ENCODE measurements around the gene MMD.

Gene MMD

DNA sequence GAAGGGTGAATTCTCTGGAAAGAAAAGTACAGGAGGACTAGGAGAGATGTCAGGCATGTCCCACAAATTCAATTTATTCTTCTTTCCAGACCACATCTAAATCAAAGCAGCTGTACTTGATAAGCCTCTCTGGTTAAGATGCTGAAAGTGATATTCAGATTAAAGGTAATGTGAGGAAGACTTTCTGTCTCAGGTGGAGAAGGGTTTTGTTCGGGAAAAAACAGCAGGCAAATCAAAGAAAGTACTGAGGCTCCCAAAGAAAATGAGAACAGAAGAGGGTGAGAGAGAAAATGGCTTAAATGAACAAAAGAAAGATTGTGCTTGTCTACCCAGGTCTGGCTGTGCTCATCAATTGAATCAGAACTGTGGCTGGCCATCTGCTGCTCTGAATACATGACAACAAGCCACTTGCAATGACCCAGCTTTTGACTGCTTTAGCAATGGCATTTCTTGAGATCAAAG lies 55.6 kb downstream of the MMD start:
- Histone ChIP-seq H4K20me1 (ENCODE audit: low read depth, low read length) (no peaks in the 10 kb centered on the region), H3K4me2 (ENCODE audit: low read depth, low read length, poor library complexity, severe bottlenecking) (no peak overlapping the region), H3K4me3 (ENCODE audit: insufficient read depth, low read length, poor library complexity, severe bottlenecking) (no peak overlapping the region), H3K9me2 (replicated peaks; ENCODE audit: insufficient read depth, low read length) (no peaks in the 10 kb centered on the region), H2AFZ (ENCODE audit: low read depth, low read length, severe bottlenecking) (no peak overlapping the region), H3K9ac (ENCODE audit: low read length) (no peak overlapping the region), H3K79me2 (ENCODE audit: insufficient read depth, low read length) (no peaks in the 10 kb centered on the region), H3F3A (ENCODE audit: insufficient read depth) (no peaks in the 10 kb centered on the region), H3K27ac (ENCODE audit: low read depth, low read length) (no peak overlapping the region), H3K27me3 (ENCODE audit: low read length) (no peaks in the 10 kb centered on the region), H3K36me3 (ENCODE audit: low read length) (no peaks in the 10 kb centered on the region), H3K9me3 (ENCODE audit: insufficient read depth, low read length) (no peaks in the 10 kb centered on the region)
- no peak for TF ChIP-seq EZH2phosphoT487 (conservative IDR thresholded peaks at IDR 0.05; ENCODE audit: low read length)
- TF ChIP-seq, protein P1, sequence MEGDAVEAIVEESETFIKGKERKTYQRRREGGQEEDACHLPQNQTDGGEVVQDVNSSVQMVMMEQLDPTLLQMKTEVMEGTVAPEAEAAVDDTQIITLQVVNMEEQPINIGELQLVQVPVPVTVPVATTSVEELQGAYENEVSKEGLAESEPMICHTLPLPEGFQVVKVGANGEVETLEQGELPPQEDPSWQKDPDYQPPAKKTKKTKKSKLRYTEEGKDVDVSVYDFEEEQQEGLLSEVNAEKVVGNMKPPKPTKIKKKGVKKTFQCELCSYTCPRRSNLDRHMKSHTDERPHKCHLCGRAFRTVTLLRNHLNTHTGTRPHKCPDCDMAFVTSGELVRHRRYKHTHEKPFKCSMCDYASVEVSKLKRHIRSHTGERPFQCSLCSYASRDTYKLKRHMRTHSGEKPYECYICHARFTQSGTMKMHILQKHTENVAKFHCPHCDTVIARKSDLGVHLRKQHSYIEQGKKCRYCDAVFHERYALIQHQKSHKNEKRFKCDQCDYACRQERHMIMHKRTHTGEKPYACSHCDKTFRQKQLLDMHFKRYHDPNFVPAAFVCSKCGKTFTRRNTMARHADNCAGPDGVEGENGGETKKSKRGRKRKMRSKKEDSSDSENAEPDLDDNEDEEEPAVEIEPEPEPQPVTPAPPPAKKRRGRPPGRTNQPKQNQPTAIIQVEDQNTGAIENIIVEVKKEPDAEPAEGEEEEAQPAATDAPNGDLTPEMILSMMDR (IDR thresholded peaks at IDR 0.05; ENCODE audit: insufficient read depth, low read length, poor library complexity, severe bottlenecking), result no peak

DNA sequence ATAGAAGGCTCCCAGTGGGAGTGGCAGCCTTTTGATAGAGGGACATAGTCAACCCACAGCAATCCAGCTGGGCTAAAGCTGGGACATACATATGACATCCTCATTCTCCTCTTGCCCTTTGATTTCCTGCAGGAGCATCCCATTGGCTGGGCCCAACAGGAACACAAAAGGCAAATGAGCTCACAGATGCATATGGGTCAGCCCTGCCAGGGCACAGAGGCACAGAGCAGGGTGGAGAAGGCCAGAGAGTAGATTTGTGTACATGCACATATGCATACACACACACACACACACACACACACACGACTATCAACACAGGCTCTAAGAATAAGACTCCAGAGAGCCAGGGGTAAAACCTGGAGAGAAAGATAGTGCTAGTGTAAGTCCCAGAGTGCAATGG lies 58.6 kb downstream of the MMD start:
- Histone ChIP-seq H3K9me2 (replicated peaks; ENCODE audit: insufficient read depth, low read length) (no peaks in the 10 kb centered on the region), H3K27ac (ENCODE audit: low read depth, low read length) (no peak overlapping the region), H3F3A (ENCODE audit: insufficient read depth) (no peaks in the 10 kb centered on the region), H3K27me3 (ENCODE audit: low read length) (no peaks in the 10 kb centered on the region), H2AFZ (ENCODE audit: low read depth, low read length, severe bottlenecking) (no peak overlapping the region), H3K9ac (ENCODE audit: low read length) (no peak overlapping the region), H3K36me3 (ENCODE audit: low read length) (no peaks in the 10 kb centered on the region), H4K20me1 (ENCODE audit: low read depth, low read length) (no peaks in the 10 kb centered on the region), H3K9me3 (ENCODE audit: insufficient read depth, low read length) (no peaks in the 10 kb centered on the region), H3K4me3 (ENCODE audit: insufficient read depth, low read length, poor library complexity, severe bottlenecking) (no peak overlapping the region), H3K4me2 (ENCODE audit: low read depth, low read length, poor library complexity, severe bottlenecking) (no peak overlapping the region), H3K79me2 (ENCODE audit: insufficient read depth, low read length) (no peaks in the 10 kb centered on the region)
- TF ChIP-seq EZH2phosphoT487 (conservative IDR thresholded peaks at IDR 0.05; ENCODE audit: low read length), result no peak
- TF ChIP-seq, protein P1 (IDR thresholded peaks at IDR 0.05; ENCODE audit: insufficient read depth, low read length, poor library complexity, severe bottlenecking), result no peak

DNA sequence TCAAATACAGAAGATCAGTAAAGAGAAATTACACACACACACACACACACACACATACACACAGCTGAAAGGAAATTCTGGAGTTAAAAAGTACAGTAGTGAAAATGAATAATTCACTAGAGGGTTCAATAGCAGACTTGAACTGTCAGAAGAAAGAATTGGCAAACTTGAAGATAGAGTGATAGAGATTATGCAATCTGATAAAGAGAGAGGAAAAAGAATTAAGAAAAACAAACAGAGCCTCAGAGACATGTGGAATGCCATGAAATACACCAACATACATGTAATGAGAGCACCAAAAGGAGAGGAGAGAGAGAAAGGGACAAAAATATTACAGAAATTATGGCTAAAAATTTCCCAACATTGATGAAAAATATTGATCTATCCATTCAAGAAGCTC lies 60.7 kb downstream of the MMD start:
- H4K20me1 ChIP-seq (ENCODE audit: low read depth, low read length), result no peaks in the 10 kb centered on the region
- no peak overlapping the region for H3K9ac ChIP-seq (ENCODE audit: low read length)
- H3K36me3 ChIP-seq (ENCODE audit: low read length), result no peaks in the 10 kb centered on the region
- H2AFZ ChIP-seq (ENCODE audit: low read depth, low read length, severe bottlenecking), result no peak overlapping the region
- H3K4me2 ChIP-seq (ENCODE audit: low read depth, low read length, poor library complexity, severe bottlenecking), result no peak overlapping the region
- H3K27me3 ChIP-seq (ENCODE audit: low read length), result no peaks in the 10 kb centered on the region
- no peak overlapping the region for H3K27ac ChIP-seq (ENCODE audit: low read depth, low read length)
- H3K9me3 ChIP-seq (ENCODE audit: insufficient read depth, low read length), result no peaks in the 10 kb centered on the region
- H3K4me3 ChIP-seq (ENCODE audit: insufficient read depth, low read length, poor library complexity, severe bottlenecking), result no peak overlapping the region
- TF ChIP-seq EZH2phosphoT487 (conservative IDR thresholded peaks at IDR 0.05; ENCODE audit: low read length), result no peak
- TF ChIP-seq, protein P1 (IDR thresholded peaks at IDR 0.05; ENCODE audit: insufficient read depth, low read length, poor library complexity, severe bottlenecking), result no peak
- no peaks in the 10 kb centered on the region for H3K79me2 ChIP-seq (ENCODE audit: insufficient read depth, low read length)
- H3F3A ChIP-seq (ENCODE audit: insufficient read depth), result no peaks in the 10 kb centered on the region
- no peaks in the 10 kb centered on the region for H3K9me2 ChIP-seq (replicated peaks; ENCODE audit: insufficient read depth, low read length)

Data from SU-DHL-6 (cell line).